Spleen (tissue), 7 donors: ENCODE results near the gene BARX1.

Experiments used
- CTCF ChIP-seq, 11 experiments: fragments of 200-600 bp in 7 of 11; fragments of 450-650 bp in 4 of 11; sonication (generic) in 4 of 11; IDR thresholded peaks in 8 of 11; conservative IDR thresholded peaks in 3 of 11; 1 replicate in 7 of 11; 2 replicates in 4 of 11; pipeline versions ENCODE4 v1.4.0 to v1.8.0; 2016 to 2021; ENCODE audit warnings: antibody characterized with exemption in 11 of 11, inconsistent platforms in 4 of 11, mild to moderate bottlenecking in 1 of 11
- POLR2A ChIP-seq, 3 donors: fragments of 450-650 bp; IDR thresholded peaks; one replicate each; pipeline ENCODE4 v1.5.1; 2017; ENCODE audit warnings: antibody characterized with exemption in 3 of 3, mild to moderate bottlenecking in 1 of 3
- POLR2AphosphoS5 ChIP-seq, 3 donors: sonication (generic); formaldehyde crosslinking; IDR thresholded peaks; one replicate each; pipeline ENCODE4 v1.5.1; 2017; ENCODE audit warnings: antibody characterized with exemption in 3 of 3
- donor health status: DM: no; HTN: no; CAD: no; lungs with moderate emphysema.
- donor health status: DM: no; HTN: no; CAD: no.
- donor health status: DM: no; HTN: no; CAD: no.

- TF ChIP-seq CTCF (IDR thresholded peaks at IDR 0.05 in 8 of 11, conservative IDR thresholded peaks at IDR 0.05 in 3 of 11) = no peak
- no peak for TF ChIP-seq POLR2AphosphoS5 (IDR thresholded peaks at IDR 0.05)
- no peak for TF ChIP-seq POLR2A (IDR thresholded peaks at IDR 0.05)
These were observed 4.2 kb downstream of the BARX1 start for GRCh38 chr9:93950619-93951601.
